Mammary epithelial cell (primary cell): Measurements from ENCODE around the gene RCBTB1.

ENCODE experiments used
- CTCF ChIP-seq, 2 donors: IDR thresholded peaks in 1 of 2; conservative IDR thresholded peaks in 1 of 2; 2 replicates each; pipeline ENCODE4 v1.5.1; 2011 to 2012; ENCODE audit warnings: inconsistent platforms in 2 of 2, low read length in 2 of 2, mild to moderate bottlenecking in 2 of 2, control low read depth in 1 of 2, low read depth in 1 of 2; ENCODE audit not compliant: insufficient read depth in 1 of 2; ENCODE audit errors: extremely low read depth in 1 of 2
- EZH2 ChIP-seq: IDR thresholded peaks from 2 replicates; pipeline ENCODE4 v1.6.1; 2012; ENCODE audit warnings: low read length, inconsistent platforms, borderline replicate concordance

- no peak for TF ChIP-seq CTCF (conservative IDR thresholded peaks at IDR 0.05 in 1 of 2, IDR thresholded peaks at IDR 0.05 in 1 of 2; ENCODE audit: extremely low read depth in 1 of 2, insufficient read depth in 1 of 2, low read depth in 1 of 2, low read length in 2 of 2)
- no peak for TF ChIP-seq EZH2
Measured at GRCh38 chr13:49498206-49498605, 87.2 kb downstream of the RCBTB1 start.
